ENCODE results near the gene VMP1.
"Not testable (repeated sequence)": the region's sequence is repeated elsewhere in the genome, so short reads cannot be mapped to it uniquely, and the experiment has no call there.

VMP1 gene

GRCh38 chr17:59800530-59800942 is 93.1 kb downstream of the VMP1 start:
- TF ChIP-seq, protein P1, sequence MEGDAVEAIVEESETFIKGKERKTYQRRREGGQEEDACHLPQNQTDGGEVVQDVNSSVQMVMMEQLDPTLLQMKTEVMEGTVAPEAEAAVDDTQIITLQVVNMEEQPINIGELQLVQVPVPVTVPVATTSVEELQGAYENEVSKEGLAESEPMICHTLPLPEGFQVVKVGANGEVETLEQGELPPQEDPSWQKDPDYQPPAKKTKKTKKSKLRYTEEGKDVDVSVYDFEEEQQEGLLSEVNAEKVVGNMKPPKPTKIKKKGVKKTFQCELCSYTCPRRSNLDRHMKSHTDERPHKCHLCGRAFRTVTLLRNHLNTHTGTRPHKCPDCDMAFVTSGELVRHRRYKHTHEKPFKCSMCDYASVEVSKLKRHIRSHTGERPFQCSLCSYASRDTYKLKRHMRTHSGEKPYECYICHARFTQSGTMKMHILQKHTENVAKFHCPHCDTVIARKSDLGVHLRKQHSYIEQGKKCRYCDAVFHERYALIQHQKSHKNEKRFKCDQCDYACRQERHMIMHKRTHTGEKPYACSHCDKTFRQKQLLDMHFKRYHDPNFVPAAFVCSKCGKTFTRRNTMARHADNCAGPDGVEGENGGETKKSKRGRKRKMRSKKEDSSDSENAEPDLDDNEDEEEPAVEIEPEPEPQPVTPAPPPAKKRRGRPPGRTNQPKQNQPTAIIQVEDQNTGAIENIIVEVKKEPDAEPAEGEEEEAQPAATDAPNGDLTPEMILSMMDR (conservative IDR thresholded peaks at IDR 0.05) = no peak
- H3K27ac ChIP-seq = no peak overlapping the region

GRCh38 chr17:59802160-59802559 is 94.7 kb downstream of the VMP1 start:
- TF ChIP-seq, protein P1 (conservative IDR thresholded peaks at IDR 0.05) = no peak
- no peak overlapping the region for H3K27ac ChIP-seq

GRCh38 chr17:59804901-59805465 is 97.5 kb downstream of the VMP1 start:
- no peak overlapping the region for H3K27ac ChIP-seq
- TF ChIP-seq, protein P1 (conservative IDR thresholded peaks at IDR 0.05) = no peak

GRCh38 chr17:59806322-59806721 is 98.9 kb downstream of the VMP1 start:
- H3K27ac ChIP-seq = not testable (repeated sequence)

- TF ChIP-seq, protein P1 (conservative IDR thresholded peaks at IDR 0.05) = no peak
These were observed 100.5 kb downstream of the VMP1 start for GRCh38 chr17:59807892-59808509.

GRCh38 chr17:59810894-59811153 is 103.4 kb downstream of the VMP1 start:
- TF ChIP-seq, protein P1 (conservative IDR thresholded peaks at IDR 0.05) = no peak
- H3K27ac ChIP-seq = no peak overlapping the region

More at GRCh38 chr17:59807892-59808509, 100.5 kb downstream of the VMP1 start:
- no peak overlapping the region for H3K27ac ChIP-seq

DNA sequence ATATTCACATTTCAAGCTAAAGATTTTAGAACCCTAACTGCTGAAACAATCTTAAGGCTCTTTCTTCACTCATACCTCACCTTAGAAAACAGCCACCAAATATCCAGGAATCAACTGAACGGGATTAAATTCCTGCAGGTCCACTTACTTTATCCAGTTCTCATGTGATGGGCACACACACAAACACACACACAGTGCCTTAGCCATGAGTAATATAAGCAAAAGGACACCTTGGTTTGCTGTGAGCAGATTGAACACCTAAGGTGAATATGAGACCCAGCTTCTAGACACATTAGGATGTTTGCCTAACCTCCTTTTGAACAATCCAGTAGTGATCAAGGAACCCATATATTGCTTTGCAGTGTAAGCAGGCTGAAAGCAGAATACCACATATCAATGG is 103.8 kb downstream of the VMP1 start:
- TF ChIP-seq, protein P1 (conservative IDR thresholded peaks at IDR 0.05) = no peak
- H3K27ac ChIP-seq = no peak overlapping the region

- no peak overlapping the region for H3K27ac ChIP-seq
- TF ChIP-seq, protein P1 (conservative IDR thresholded peaks at IDR 0.05) = no peak
These were observed 104.7 kb downstream of the VMP1 start for GRCh38 chr17:59812139-59812538.

All from VCaP (cell line).